Hepatocyte (in vitro differentiated cells): ENCODE data around the gene TWIST2.

Experiments
- EZH2 ChIP-seq: fragments of 200-600 bp; sonication (generic); IDR thresholded peaks from 2 replicates; pipeline ENCODE4 v1.6.1; 2016; ENCODE audit warnings: antibody characterized with exemption, mild to moderate bottlenecking, borderline replicate concordance
- TF ChIP-seq, protein P1 (sequence below): fragments of 200-600 bp; sonication (generic); IDR thresholded peaks from 2 replicates; pipeline ENCODE4 v1.5.1; 2016; ENCODE audit warnings: antibody characterized with exemption, mild to moderate bottlenecking; ENCODE audit not compliant: poor library complexity

DNA sequence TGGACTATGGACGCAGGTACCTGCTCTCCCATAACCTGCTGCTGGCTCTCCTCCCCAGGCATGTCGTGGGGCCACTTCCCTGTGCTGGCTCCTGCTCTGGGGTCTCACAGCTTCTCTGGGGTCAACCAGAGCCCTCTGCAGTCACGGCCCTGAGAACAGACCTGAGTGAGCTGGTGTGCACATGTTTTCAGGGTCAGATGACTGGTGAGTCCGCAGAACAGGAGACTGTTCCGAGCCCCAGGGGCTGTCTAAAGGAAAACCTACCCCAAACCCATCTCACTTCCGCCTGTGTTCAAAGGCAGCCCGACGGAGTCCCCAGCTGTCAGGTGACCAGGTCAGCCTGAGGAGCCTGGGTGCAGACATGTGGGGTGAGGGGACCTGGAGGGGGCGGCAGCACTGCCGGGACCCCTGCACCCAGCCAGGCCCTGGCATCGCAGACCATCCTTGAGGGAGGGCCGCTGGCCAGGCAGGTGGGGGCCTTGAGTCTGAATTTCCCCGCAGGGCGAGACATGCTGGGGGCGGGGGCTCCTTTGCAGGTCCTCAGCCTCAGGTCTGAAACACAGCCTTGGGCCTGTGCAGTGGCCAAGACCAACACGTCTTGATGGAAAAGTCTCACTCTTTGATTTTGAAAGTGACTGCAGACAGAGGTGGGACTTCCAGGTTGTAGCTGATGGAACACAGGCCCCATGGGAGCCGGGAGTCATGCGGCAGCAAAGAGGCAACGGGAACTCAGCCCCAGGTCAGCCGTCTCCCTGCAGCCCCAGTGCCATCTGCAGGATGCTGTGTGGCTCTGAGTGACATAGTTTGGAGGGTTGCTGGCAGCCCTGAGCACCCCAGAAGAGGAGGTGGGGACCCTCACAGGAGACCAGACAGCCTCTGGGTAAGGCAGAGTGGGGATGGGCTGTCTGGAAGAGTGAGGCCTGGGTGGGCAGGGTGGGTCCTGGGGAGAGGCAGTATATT, 65.3 kb downstream of the TWIST2 start:
- TF ChIP-seq, protein P1, sequence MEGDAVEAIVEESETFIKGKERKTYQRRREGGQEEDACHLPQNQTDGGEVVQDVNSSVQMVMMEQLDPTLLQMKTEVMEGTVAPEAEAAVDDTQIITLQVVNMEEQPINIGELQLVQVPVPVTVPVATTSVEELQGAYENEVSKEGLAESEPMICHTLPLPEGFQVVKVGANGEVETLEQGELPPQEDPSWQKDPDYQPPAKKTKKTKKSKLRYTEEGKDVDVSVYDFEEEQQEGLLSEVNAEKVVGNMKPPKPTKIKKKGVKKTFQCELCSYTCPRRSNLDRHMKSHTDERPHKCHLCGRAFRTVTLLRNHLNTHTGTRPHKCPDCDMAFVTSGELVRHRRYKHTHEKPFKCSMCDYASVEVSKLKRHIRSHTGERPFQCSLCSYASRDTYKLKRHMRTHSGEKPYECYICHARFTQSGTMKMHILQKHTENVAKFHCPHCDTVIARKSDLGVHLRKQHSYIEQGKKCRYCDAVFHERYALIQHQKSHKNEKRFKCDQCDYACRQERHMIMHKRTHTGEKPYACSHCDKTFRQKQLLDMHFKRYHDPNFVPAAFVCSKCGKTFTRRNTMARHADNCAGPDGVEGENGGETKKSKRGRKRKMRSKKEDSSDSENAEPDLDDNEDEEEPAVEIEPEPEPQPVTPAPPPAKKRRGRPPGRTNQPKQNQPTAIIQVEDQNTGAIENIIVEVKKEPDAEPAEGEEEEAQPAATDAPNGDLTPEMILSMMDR, result no peak
- TF ChIP-seq EZH2, result no peak
